Neural cell (in vitro differentiated cells): Measurements from ENCODE around the gene GPNMB. TPM values are rescaled to one million over a fixed set of nuclear protein-coding genes. Genes with fewer than 3 reads are reported as not detected.

Source experiments
- H2AFZ ChIP-seq: fragments of 200-600, 300-800 bp; sonication (generic), shearing (Covaris generic); 2 replicates; pipeline ENCODE4 v1.6.0; 2014; ENCODE audit warnings: low read depth, mild to moderate bottlenecking, antibody characterized with exemption, low read length, moderate library complexity
- H3F3A ChIP-seq: fragments of 200-600 bp; shearing (Covaris generic); 2 replicates; pipeline ENCODE4 v1.6.1; 2016; ENCODE audit warnings: mild to moderate bottlenecking, moderate library complexity, mixed read lengths, antibody characterized with exemption, low read length; ENCODE audit not compliant: insufficient read depth, poor library complexity, severe bottlenecking
- H3K27ac ChIP-seq: fragments of 200-600, 300-800 bp; sonication (generic), shearing (Covaris generic); 2 replicates; pipeline ENCODE4 v1.5.1; 2014; ENCODE audit warnings: mild to moderate bottlenecking, low read length, moderate library complexity
- H3K27me3 ChIP-seq: fragments of 300-800, 200-600 bp; sonication (generic), shearing (Covaris generic); 2 replicates; pipeline ENCODE4 v1.6.0; 2014; ENCODE audit warnings: mild to moderate bottlenecking, low read depth, low read length, moderate library complexity; ENCODE audit not compliant: insufficient read depth
- H3K36me3 ChIP-seq: fragments of 300-800, 200-600 bp; sonication (generic), shearing (Covaris generic); 2 replicates; pipeline ENCODE4 v1.5.1; 2014; ENCODE audit warnings: mild to moderate bottlenecking, antibody characterized with exemption, low read length, moderate library complexity; ENCODE audit not compliant: insufficient read depth
- H3K4me2 ChIP-seq: fragments of 300-800, 200-600 bp; sonication (generic), shearing (Covaris generic); 2 replicates; pipeline ENCODE4 v1.6.0; 2014; ENCODE audit warnings: mild to moderate bottlenecking, low read length
- H3K4me3 ChIP-seq: fragments of 300-800, 200-600 bp; sonication (generic), shearing (Covaris generic); 2 replicates; pipeline ENCODE4 v1.5.1; 2014; ENCODE audit warnings: mild to moderate bottlenecking, low read length, moderate library complexity
- H3K79me2 ChIP-seq: fragments of 200-600 bp; shearing (Covaris generic); replicated peaks from 2 replicates; pipeline ENCODE4 v1.6.0; 2014; ENCODE audit warnings: mild to moderate bottlenecking, low read length, moderate library complexity; ENCODE audit not compliant: insufficient read depth
- H3K9ac ChIP-seq: fragments of 300-800, 200-600 bp; sonication (generic), shearing (Covaris generic); 2 replicates; pipeline ENCODE4 v1.6.1; 2016; ENCODE audit warnings: mild to moderate bottlenecking, low read length, mixed read lengths
- H3K9me2 ChIP-seq: fragments of 200-600 bp; shearing (Covaris generic); 2 replicates; pipeline ENCODE4 v1.6.1; 2016; ENCODE audit warnings: mild to moderate bottlenecking, low read length, mixed read lengths; ENCODE audit not compliant: insufficient read depth
- H3K9me3 ChIP-seq: fragments of 200-600, 300-800 bp; sonication (generic), shearing (Covaris generic); 2 replicates; pipeline ENCODE4 v1.6.1; 2016; ENCODE audit warnings: mild to moderate bottlenecking, mixed run types, low read length, moderate library complexity, mixed read lengths
- H4K20me1 ChIP-seq: fragments of 200-600 bp; shearing (Covaris generic); 2 replicates; pipeline ENCODE4 v1.6.1; 2016; ENCODE audit warnings: mild to moderate bottlenecking, mixed run types; ENCODE audit not compliant: insufficient read depth
- CTCF ChIP-seq: fragments of 450-650 bp; IDR thresholded peaks from 2 replicates; pipeline ENCODE4 v1.5.1; 2014; ENCODE audit warnings: antibody characterized with exemption, mild to moderate bottlenecking, moderate library complexity; ENCODE audit not compliant: poor library complexity, severe bottlenecking
- EP300 ChIP-seq: fragments of 450-650 bp; conservative IDR thresholded peaks from 2 replicates; pipeline ENCODE4 v1.6.1; 2014; ENCODE audit warnings: antibody characterized with exemption, mild to moderate bottlenecking, moderate library complexity; ENCODE audit not compliant: poor library complexity, severe bottlenecking
- EZH2 ChIP-seq: fragments of 200-600, 300-800 bp; shearing (Covaris generic), sonication (generic); IDR thresholded peaks from 2 replicates; pipeline ENCODE4 v1.6.1; 2014; ENCODE audit warnings: antibody characterized with exemption, low read length, borderline replicate concordance, mild to moderate bottlenecking; ENCODE audit not compliant: insufficient read depth, poor library complexity, severe bottlenecking
- MXI1 ChIP-seq: fragments of 450-650 bp; conservative IDR thresholded peaks from 2 replicates; pipeline ENCODE4 v1.6.1; 2014; ENCODE audit warnings: antibody characterized with exemption, mild to moderate bottlenecking; ENCODE audit not compliant: poor library complexity, severe bottlenecking
- POLR2AphosphoS5 ChIP-seq: IDR thresholded peaks from 2 replicates; pipeline ENCODE4 v1.6.1; 2012
- RAD21 ChIP-seq: fragments of 450-650 bp; conservative IDR thresholded peaks from 2 replicates; pipeline ENCODE4 v1.6.1; 2014; ENCODE audit warnings: antibody characterized with exemption, mild to moderate bottlenecking, moderate library complexity
- SMC3 ChIP-seq: fragments of 450-650 bp; conservative IDR thresholded peaks from 2 replicates; pipeline ENCODE4 v1.6.1; 2014; ENCODE audit warnings: antibody characterized with exemption, mild to moderate bottlenecking, moderate library complexity; ENCODE audit not compliant: poor library complexity
- TAF1 ChIP-seq: IDR thresholded peaks from 2 replicates; pipeline ENCODE4 v1.6.1; 2012; ENCODE audit warnings: low read depth
- polyA plus RNA-seq: library from polyadenylated mRNA; depleted of rRNA; stranded (reverse); fragments of >200 nt; gene quantifications from 2 replicates; pipeline ENCODE4 v1.2.3, GENCODE V29; 2014
- TF ChIP-seq, protein P1 (sequence below): IDR thresholded peaks from 2 replicates; pipeline ENCODE4 v1.6.1; 2012; ENCODE audit warnings: borderline replicate concordance

Gene GPNMB
- polyA plus RNA-seq, 1 donor from 2014 or later, result not detected

DNA sequence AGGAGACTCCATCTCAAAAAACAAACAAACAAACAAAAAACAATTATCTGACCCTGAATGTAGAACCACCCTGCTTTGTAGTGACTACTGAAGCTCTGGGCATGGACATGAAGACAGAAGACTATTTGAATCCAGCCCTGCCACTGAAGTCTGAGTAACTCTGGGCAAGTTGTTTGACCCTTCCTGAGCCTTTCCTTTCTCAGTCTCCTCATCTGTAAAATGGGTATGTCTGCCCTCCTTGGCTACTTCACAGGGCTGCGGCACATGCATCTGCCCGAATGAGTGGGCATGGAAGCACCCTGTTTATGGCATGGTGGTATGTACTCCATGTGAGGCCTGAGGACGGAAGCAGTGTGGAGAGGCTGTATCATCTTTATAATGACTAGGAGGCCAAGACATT, 30.4 kb downstream of the GPNMB start:
- TF ChIP-seq MXI1 (no peak), POLR2AphosphoS5 (no peak), RAD21 (no peak), TAF1 (no peak), EP300 (no peak), EZH2 (no peak), CTCF (no peak), SMC3 (no peak)
- TF ChIP-seq, protein P1, sequence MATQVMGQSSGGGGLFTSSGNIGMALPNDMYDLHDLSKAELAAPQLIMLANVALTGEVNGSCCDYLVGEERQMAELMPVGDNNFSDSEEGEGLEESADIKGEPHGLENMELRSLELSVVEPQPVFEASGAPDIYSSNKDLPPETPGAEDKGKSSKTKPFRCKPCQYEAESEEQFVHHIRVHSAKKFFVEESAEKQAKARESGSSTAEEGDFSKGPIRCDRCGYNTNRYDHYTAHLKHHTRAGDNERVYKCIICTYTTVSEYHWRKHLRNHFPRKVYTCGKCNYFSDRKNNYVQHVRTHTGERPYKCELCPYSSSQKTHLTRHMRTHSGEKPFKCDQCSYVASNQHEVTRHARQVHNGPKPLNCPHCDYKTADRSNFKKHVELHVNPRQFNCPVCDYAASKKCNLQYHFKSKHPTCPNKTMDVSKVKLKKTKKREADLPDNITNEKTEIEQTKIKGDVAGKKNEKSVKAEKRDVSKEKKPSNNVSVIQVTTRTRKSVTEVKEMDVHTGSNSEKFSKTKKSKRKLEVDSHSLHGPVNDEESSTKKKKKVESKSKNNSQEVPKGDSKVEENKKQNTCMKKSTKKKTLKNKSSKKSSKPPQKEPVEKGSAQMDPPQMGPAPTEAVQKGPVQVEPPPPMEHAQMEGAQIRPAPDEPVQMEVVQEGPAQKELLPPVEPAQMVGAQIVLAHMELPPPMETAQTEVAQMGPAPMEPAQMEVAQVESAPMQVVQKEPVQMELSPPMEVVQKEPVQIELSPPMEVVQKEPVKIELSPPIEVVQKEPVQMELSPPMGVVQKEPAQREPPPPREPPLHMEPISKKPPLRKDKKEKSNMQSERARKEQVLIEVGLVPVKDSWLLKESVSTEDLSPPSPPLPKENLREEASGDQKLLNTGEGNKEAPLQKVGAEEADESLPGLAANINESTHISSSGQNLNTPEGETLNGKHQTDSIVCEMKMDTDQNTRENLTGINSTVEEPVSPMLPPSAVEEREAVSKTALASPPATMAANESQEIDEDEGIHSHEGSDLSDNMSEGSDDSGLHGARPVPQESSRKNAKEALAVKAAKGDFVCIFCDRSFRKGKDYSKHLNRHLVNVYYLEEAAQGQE, result no peak
- Histone ChIP-seq H3K79me2 (no peaks in the 10 kb centered on the region), H2AFZ (no peak overlapping the region)

GRCh38 chr7:23277359-23277989, 30.9 kb downstream of the GPNMB start:
- Histone ChIP-seq H3K79me2 (no peaks in the 10 kb centered on the region), H3K9me3 (no peaks in the 10 kb centered on the region), H3K36me3 (no peaks in the 10 kb centered on the region), H3K27me3 (no peaks in the 10 kb centered on the region), H3K27ac (no peak overlapping the region), H3F3A (no peaks in the 10 kb centered on the region), H3K4me2 (no peak overlapping the region), H3K9me2 (no peaks in the 10 kb centered on the region), H4K20me1 (no peaks in the 10 kb centered on the region), H3K9ac (no peak overlapping the region), H2AFZ (no peak overlapping the region), H3K4me3 (no peak overlapping the region)
- TF ChIP-seq, protein P1, result no peak
- peak; percentile 29 for TF ChIP-seq RAD21
- peak; percentile 46 for TF ChIP-seq CTCF

More for the DNA sequence above, 30.4 kb downstream of the GPNMB start:
- Histone ChIP-seq H3K27ac (no peak overlapping the region), H3K4me3 (no peak overlapping the region), H3F3A (no peaks in the 10 kb centered on the region), H3K9ac (no peak overlapping the region), H3K27me3 (no peaks in the 10 kb centered on the region), H4K20me1 (no peaks in the 10 kb centered on the region), H3K36me3 (no peaks in the 10 kb centered on the region), H3K9me2 (no peaks in the 10 kb centered on the region), H3K4me2 (no peak overlapping the region), H3K9me3 (no peaks in the 10 kb centered on the region)
